Measurements from ENCODE around the gene NSMCE1. TPM values are rescaled to one million over a fixed set of nuclear protein-coding genes. Genes with fewer than 3 reads are reported as not detected.

The NSMCE1 gene
- total RNA-seq, 1 donor from 2014 or later = 33.3 TPM

GRCh38 chr16:27224271-27224737 is 44.3 kb downstream of the NSMCE1 start:
- Mint-ChIP-seq H3K4me3 (no peak overlapping the region), H3K4me1 (ENCODE audit: unreplicated experiment) (peaks cover 16% of the 10 kb centered on the region), H3K9me3 (no peaks in the 10 kb centered on the region), H3K27ac (no peak overlapping the region), H3K27me3 (no peaks in the 10 kb centered on the region), H3K36me3 (no peaks in the 10 kb centered on the region)
- TF ChIP-seq, protein P1, sequence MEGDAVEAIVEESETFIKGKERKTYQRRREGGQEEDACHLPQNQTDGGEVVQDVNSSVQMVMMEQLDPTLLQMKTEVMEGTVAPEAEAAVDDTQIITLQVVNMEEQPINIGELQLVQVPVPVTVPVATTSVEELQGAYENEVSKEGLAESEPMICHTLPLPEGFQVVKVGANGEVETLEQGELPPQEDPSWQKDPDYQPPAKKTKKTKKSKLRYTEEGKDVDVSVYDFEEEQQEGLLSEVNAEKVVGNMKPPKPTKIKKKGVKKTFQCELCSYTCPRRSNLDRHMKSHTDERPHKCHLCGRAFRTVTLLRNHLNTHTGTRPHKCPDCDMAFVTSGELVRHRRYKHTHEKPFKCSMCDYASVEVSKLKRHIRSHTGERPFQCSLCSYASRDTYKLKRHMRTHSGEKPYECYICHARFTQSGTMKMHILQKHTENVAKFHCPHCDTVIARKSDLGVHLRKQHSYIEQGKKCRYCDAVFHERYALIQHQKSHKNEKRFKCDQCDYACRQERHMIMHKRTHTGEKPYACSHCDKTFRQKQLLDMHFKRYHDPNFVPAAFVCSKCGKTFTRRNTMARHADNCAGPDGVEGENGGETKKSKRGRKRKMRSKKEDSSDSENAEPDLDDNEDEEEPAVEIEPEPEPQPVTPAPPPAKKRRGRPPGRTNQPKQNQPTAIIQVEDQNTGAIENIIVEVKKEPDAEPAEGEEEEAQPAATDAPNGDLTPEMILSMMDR (conservative IDR thresholded peaks at IDR 0.05) = no peak
- no peak for DNase-seq (ENCODE audit: extremely low spot score, unreplicated experiment)

GRCh38 chr16:27223701-27224100 is 44.9 kb downstream of the NSMCE1 start:
- Mint-ChIP-seq H3K4me3 (no peak overlapping the region), H3K9me3 (no peaks in the 10 kb centered on the region), H3K4me1 (ENCODE audit: unreplicated experiment) (peaks cover 16% of the 10 kb centered on the region), H3K27me3 (no peaks in the 10 kb centered on the region), H3K36me3 (no peaks in the 10 kb centered on the region), H3K27ac (no peak overlapping the region)
- no peak for DNase-seq (ENCODE audit: extremely low spot score, unreplicated experiment)
- TF ChIP-seq, protein P1 (conservative IDR thresholded peaks at IDR 0.05) = no peak

DNA sequence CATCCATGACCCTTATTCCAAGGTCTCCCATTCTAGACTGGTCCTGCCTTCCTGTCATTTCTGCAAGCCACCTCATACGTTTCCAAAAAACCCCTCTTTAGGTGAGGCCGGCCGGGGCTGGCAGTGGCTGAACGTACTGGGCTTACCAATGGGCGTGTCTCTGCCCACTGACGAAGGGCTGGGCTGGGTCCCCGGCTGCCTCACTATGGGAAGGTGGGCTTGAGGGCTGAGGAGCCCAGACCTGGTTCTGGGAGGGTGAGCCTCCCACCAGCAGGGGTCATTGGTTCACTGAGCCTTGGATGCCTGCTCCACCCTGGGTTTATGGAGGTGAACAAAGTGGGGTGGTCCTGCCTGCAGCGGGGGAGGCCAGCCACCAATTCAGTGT is 45.4 kb downstream of the NSMCE1 start:
- Mint-ChIP-seq H3K36me3 (no peaks in the 10 kb centered on the region), H3K4me1 (ENCODE audit: unreplicated experiment) (peaks cover 16% of the 10 kb centered on the region), H3K9me3 (no peaks in the 10 kb centered on the region), H3K4me3 (no peak overlapping the region), H3K27ac (no peak overlapping the region), H3K27me3 (no peaks in the 10 kb centered on the region)
- no peak for DNase-seq (ENCODE audit: extremely low spot score, unreplicated experiment)
- TF ChIP-seq, protein P1 (conservative IDR thresholded peaks at IDR 0.05) = no peak

- no peaks in the 10 kb centered on the region for H3K36me3 Mint-ChIP-seq
- H3K9me3 Mint-ChIP-seq = no peaks in the 10 kb centered on the region
- no peak overlapping the region for H3K4me3 Mint-ChIP-seq
- H3K27ac Mint-ChIP-seq = no peak overlapping the region
- TF ChIP-seq, protein P1 (conservative IDR thresholded peaks at IDR 0.05) = no peak
- no peaks in the 10 kb centered on the region for H3K27me3 Mint-ChIP-seq
- DNase-seq (ENCODE audit: extremely low spot score, unreplicated experiment) = no peak
- peaks cover 16% of the 10 kb centered on the region for H3K4me1 Mint-ChIP-seq (ENCODE audit: unreplicated experiment)
Measured at GRCh38 chr16:27222249-27223225, 46.0 kb downstream of the NSMCE1 start.

- H3K4me3 Mint-ChIP-seq = no peak overlapping the region
Measured at GRCh38 chr16:27221576-27222248, 46.9 kb downstream of the NSMCE1 start.

More at GRCh38 chr16:27221576-27222248, 46.9 kb downstream of the NSMCE1 start:
- TF ChIP-seq, protein P1 (conservative IDR thresholded peaks at IDR 0.05) = no peak
- H3K9me3 Mint-ChIP-seq = no peaks in the 10 kb centered on the region
- peaks cover 16% of the 10 kb centered on the region for H3K4me1 Mint-ChIP-seq (ENCODE audit: unreplicated experiment)
- H3K36me3 Mint-ChIP-seq = no peaks in the 10 kb centered on the region
- DNase-seq (ENCODE audit: extremely low spot score, unreplicated experiment) = no peak
- H3K27me3 Mint-ChIP-seq = no peaks in the 10 kb centered on the region
- H3K27ac Mint-ChIP-seq = no peak overlapping the region
